Lung (tissue), 12 donors: Measurements from ENCODE around the gene IFT81. TPM values are rescaled to one million over a fixed set of nuclear protein-coding genes. Genes with fewer than 3 reads are reported as not detected.
"Not testable (repeated sequence)": the region's sequence is repeated elsewhere in the genome, so short reads cannot be mapped to it uniquely, and the experiment has no call there.

Experiments used
- ATAC-seq: fragments of 200-7000 bp; cut with Tn5 transposase; one replicate; pipeline ENCODE4 v1.9.1; 2020; ENCODE audit warnings: moderate number of reproducible peaks; ENCODE audit not compliant: insufficient read depth, low FRiP score
- DNase-seq, 3 donors: peaks; one replicate each; pipeline ENCODE4 v3.0.0-alpha.2; 2013 to 2017
- H3K27ac ChIP-seq, 2 donors: one replicate each; pipeline ENCODE4 v1.5.1; 2013; ENCODE audit warnings: mild to moderate bottlenecking in 2 of 2, moderate library complexity in 2 of 2, control low read depth in 1 of 2, inconsistent platforms in 1 of 2, low read depth in 1 of 2, low read length in 1 of 2
- H3K27me3 ChIP-seq, 3 donors: one replicate each; pipeline ENCODE4 v1.5.1; 2013; ENCODE audit warnings: low read length in 2 of 3; ENCODE audit not compliant: control insufficient read depth in 3 of 3, insufficient read depth in 3 of 3
- H3K36me3 ChIP-seq, 4 donors: one replicate each; pipeline ENCODE4 v1.5.1; 2013; ENCODE audit warnings: low read length in 4 of 4, mild to moderate bottlenecking in 1 of 4, moderate library complexity in 1 of 4; ENCODE audit not compliant: control insufficient read depth in 4 of 4, insufficient read depth in 4 of 4
- H3K4me1 ChIP-seq, 5 donors: one replicate each; pipeline ENCODE4 v1.5.1; 2013; ENCODE audit warnings: low read length in 5 of 5, mild to moderate bottlenecking in 2 of 5, moderate library complexity in 1 of 5; ENCODE audit not compliant: control insufficient read depth in 5 of 5, insufficient read depth in 5 of 5
- H3K4me3 ChIP-seq: one replicate; pipeline ENCODE4 v1.5.1; 2013; ENCODE audit warnings: mild to moderate bottlenecking, control low read depth, moderate library complexity
- H3K9ac ChIP-seq, 2 donors: one replicate each; pipeline ENCODE4 v1.5.1; 2013; ENCODE audit warnings: low read length in 2 of 2, control low read depth in 1 of 2; ENCODE audit not compliant: insufficient read depth in 1 of 2
- H3K9me3 ChIP-seq, 4 donors: one replicate each; pipeline ENCODE4 v1.5.1; 2013; ENCODE audit warnings: low read length in 3 of 4, mild to moderate bottlenecking in 1 of 4, moderate library complexity in 1 of 4; ENCODE audit not compliant: control insufficient read depth in 4 of 4, insufficient read depth in 3 of 4
- WGBS, 2 donors: extraction: QIAGEN DNeasy Blood & Tissue Kit; methylation state at CpG; one replicate each; pipeline ENCODE4 v1.1.7; 2013; 5-methylcytosine and 5-hydroxymethylcytosine counted together
- polyA plus RNA-seq, 2 donors: library from polyadenylated mRNA; stranded (reverse); fragments of 200-250 nt; gene quantifications; one replicate each; pipeline ENCODE4 v1.2.1, GENCODE V29; 2013
- total RNA-seq, 2 donors: library from RNA; depleted of rRNA in 1 of 2; stranded (reverse); fragments of >200 nt in 1 of 2; gene quantifications; one replicate each; pipeline ENCODE4 v1.2.1, GENCODE V29; 2014 to 2021
- TF ChIP-seq, protein P1 (sequence below): IDR thresholded peaks from 2 replicates; pipeline ENCODE4 v1.5.1; 2012; ENCODE audit warnings: mild to moderate bottlenecking; ENCODE audit errors: control extremely low read depth, extremely low read depth
- donor health status: control.
- donor health status: control.
- donor health status: Bipolar disorder and iron deficiency.
- donor health status: healthy.
- donor health status: DM: yes; HTN: yes; CAD: no.

IFT81 gene
- total and polyA plus RNA-seq, 4 donors = 5.4 to 43.1 (median 10.8) TPM

DNA sequence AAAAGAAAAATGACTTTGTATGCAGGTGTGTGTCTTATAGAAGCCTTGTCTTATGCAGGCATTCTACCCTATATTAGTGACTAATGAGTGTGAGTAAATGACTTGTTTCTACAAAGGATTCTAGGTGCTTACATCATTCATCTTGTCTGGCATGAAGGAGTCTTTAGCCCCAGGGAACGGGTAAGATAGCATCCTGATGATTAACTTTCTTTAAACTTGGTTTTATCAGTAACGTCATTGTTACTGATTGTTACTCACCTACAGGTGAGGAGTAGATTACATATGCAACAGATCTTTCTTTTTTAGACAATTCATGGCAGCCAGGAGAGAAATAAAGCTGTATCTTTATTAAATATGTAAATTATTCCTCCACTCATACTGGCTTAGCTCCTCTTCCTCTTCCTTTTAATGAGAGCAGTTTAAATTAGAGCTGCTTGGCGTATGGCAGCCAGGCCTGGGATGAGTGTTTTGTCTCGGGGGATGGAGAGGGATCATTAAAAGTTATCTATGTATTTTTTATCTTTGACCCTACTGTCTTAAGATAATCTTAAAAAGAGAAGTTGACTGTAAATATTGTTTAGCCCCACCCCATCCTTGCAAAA is 99.7 kb downstream of the IFT81 start:
- Histone ChIP-seq H3K9ac (peak overlapping the region in 1 of 2 donors; percentile 23), H3K36me3 (peaks cover 0 to 3% (median 0%) of the 10 kb centered on the region in 4 donors), H3K27ac (peak overlapping the region in 1 of 2 donors; percentile 17), H3K9me3 (no peaks in the 10 kb centered on the region), H3K27me3 (no peaks in the 10 kb centered on the region), H3K4me1 (peaks cover 0 to 15% (median 7%) of the 10 kb centered on the region in 5 donors), H3K4me3 (no peak overlapping the region)
- WGBS, 2 donors = 55 to 75% methylated on average over 4 of the region's 4 CpGs
- DNase-seq (no peak), ATAC-seq (no peak)
- TF ChIP-seq, protein P1, sequence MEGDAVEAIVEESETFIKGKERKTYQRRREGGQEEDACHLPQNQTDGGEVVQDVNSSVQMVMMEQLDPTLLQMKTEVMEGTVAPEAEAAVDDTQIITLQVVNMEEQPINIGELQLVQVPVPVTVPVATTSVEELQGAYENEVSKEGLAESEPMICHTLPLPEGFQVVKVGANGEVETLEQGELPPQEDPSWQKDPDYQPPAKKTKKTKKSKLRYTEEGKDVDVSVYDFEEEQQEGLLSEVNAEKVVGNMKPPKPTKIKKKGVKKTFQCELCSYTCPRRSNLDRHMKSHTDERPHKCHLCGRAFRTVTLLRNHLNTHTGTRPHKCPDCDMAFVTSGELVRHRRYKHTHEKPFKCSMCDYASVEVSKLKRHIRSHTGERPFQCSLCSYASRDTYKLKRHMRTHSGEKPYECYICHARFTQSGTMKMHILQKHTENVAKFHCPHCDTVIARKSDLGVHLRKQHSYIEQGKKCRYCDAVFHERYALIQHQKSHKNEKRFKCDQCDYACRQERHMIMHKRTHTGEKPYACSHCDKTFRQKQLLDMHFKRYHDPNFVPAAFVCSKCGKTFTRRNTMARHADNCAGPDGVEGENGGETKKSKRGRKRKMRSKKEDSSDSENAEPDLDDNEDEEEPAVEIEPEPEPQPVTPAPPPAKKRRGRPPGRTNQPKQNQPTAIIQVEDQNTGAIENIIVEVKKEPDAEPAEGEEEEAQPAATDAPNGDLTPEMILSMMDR = no peak

DNA sequence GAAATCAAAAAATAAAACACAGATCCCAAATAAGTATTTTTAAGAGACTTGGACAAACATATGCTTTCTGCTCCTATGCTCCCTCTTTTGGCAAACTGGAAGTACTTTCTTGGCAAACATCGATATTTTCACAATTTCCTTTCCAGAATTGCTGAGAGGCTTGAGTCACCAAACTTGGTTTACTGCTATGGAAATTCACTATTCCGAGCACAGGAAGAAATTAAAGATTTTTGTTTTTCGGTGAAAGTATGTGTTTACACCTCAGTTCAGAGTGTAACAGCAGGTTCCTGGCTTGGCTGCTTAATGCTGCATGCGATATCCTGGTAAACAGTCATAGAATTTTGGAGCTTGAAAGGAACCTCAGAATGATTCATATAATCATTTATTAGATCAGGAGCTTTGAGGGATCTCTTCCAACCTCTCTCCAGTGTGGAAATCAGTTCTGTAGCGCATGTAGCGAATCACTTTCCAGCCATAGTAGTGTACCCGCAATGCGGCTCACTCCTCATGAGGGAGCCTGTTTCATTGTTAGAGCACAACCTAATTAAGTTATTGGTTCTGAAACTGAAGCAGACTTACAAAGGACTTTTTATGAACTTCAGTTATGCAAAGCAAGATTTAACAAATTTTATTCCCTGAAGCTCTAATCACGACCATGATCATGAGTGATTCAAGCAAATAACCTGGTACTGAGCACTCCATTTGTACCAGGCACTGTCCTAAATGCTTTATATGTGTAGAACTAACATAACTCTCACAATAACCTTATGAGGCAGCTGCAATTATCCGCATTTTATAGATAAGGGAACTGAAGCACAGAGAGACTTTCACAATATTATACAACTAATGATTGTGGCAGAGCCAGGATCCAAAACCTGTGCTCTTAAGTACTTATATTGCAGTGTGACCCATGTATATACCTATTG is 100.5 kb downstream of the IFT81 start:
- Histone ChIP-seq H3K9me3 (no peaks in the 10 kb centered on the region), H3K27ac (peak overlapping the region; percentile 17 to 33), H3K36me3 (peaks cover 0 to 3% (median 0%) of the 10 kb centered on the region in 4 donors), H3K4me3 (no peak overlapping the region), H3K9ac (peak overlapping the region in 1 of 2 donors; percentile 76), H3K4me1 (peaks cover 0 to 15% (median 7%) of the 10 kb centered on the region in 5 donors), H3K27me3 (no peaks in the 10 kb centered on the region)
- TF ChIP-seq, protein P1 = peak; percentile 33
- 51 to 62% methylated on average over 10 of the region's 10 CpGs for WGBS, 2 donors
- ATAC-seq (peak; percentile 66), DNase-seq (peak in 2 of 3 donors; percentile 87 to 89)

DNA sequence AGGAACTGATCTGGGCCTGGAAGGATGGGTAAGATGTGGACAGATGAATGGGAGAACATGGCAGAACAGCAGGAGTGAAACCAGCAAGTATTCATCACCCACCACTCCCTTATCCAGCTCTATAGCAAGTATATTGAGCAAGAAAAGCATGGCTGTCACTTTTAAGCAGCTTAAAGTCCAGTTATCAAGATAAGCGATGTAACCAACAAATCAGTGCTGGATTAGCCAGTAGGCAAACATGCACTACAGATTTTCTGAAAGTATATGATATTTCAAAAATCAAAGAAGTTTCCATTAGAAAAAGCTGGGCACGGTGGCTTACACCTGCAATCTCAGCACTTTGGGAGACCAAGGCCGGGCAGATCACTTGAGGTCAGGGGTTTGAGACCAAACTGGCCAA is 103.0 kb downstream of the IFT81 start:
- no peak overlapping the region for H3K27ac ChIP-seq
- peaks cover 0 to 15% (median 7%) of the 10 kb centered on the region in 5 donors for H3K4me1 ChIP-seq
- no peak for ATAC-seq
- no peak overlapping the region for H3K4me3 ChIP-seq
- H3K36me3 ChIP-seq = peaks cover 0 to 1% (median 0%) of the 10 kb centered on the region in 4 donors
- no peak overlapping the region for H3K9ac ChIP-seq
- H3K9me3 ChIP-seq = no peaks in the 10 kb centered on the region
- H3K27me3 ChIP-seq = no peaks in the 10 kb centered on the region
- 98 to 99% methylated on average over 3 of the region's 3 CpGs for WGBS, 2 donors
- DNase-seq = peak in 1 of 3 donors; percentile 15
- TF ChIP-seq, protein P1 = no peak

DNA sequence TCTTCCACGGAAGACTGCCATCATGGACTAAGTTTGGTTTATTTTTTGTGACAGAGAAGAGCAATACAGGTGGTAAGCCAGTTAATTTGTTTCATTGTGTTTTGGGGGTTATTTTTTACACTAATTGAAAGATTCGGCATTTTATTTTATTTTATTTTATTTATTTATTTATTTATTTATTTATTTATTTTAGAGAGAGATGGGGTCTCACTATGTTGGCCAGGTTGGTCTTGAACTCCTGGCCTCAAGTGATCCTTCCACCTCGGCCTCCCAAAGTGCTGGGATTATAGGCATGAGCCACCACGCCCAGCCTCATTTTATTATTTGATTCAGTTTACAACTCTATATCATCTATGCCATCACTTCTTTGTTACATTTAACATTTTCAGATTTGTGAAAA is 104.2 kb downstream of the IFT81 start:
- not testable (repeated sequence) for DNase-seq, H3K36me3 ChIP-seq, H3K9me3 ChIP-seq, H3K27me3 ChIP-seq, H3K9ac ChIP-seq, H3K4me3 ChIP-seq, ATAC-seq
- 97 to 99% methylated on average over 4 of the region's 4 CpGs for WGBS, 2 donors
- Histone ChIP-seq H3K4me1 (peaks cover 0 to 15% (median 7%) of the 10 kb centered on the region in 5 donors), H3K27ac (peak overlapping the region in 1 of 2 donors; percentile 23)
